HG02763 (cell line): ENCODE measurements around the gene EML6.

Source experiments
- ATAC-seq: cut with Tn5 transposase; IDR thresholded peaks from one replicate; pipeline ENCODE4 v1.9.1; 2021; ENCODE audit warnings: mild to moderate bottlenecking, moderate library complexity; ENCODE audit not compliant: unreplicated experiment

EML6 gene

GRCh38 chr2:54704688-54705605, 18.5 kb upstream of the EML6 start:
- ATAC-seq: peak; percentile 50

DNA sequence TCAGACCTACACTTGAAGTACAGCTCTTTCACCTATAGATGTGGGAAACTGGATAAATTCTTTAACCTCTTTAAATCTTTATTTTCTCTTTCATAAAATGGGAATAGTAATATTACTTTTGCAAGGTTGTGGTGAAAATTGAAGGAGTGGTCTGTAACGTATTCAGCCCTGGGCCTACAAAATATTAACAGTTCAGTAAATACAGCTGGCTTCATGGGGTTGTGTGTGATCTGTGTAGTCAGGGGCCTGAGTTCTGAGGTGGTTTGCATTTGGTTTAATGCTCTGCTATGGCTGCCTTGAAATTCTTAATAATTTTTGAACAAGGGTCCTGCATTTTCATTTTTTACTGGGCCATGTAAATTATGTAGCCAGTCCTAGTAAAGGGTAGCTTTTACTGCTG, 16.8 kb upstream of the EML6 start:
- no peak for ATAC-seq

GRCh38 chr2:54708584-54709335, 14.7 kb upstream of the EML6 start:
- no peak for ATAC-seq

DNA sequence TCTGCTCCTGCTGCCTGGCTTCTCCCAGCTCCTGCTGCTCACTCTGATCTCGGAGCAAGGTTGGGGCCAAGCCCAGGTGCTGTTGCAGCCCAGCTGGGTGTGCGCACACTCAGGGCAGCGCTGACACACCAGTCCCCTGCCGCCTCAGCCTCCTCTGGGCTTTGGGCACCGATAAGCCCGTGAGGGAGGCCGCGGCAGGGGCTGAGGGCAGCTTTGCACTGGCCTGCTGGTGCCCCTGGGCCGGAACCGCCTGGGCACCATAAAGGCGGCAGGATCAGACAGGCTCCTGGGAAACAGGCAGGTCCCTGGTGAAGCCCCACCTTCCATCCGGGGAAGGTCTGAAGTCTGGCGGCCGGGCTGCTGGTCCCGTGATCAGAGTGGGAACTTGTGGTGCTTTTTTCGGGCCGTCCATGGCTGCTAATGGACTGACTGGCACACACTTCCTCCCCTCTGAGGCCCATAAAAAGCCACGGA, 14.1 kb upstream of the EML6 start:
- no peak for ATAC-seq

GRCh38 chr2:54710216-54710615, 13.2 kb upstream of the EML6 start:
- no peak for ATAC-seq

DNA sequence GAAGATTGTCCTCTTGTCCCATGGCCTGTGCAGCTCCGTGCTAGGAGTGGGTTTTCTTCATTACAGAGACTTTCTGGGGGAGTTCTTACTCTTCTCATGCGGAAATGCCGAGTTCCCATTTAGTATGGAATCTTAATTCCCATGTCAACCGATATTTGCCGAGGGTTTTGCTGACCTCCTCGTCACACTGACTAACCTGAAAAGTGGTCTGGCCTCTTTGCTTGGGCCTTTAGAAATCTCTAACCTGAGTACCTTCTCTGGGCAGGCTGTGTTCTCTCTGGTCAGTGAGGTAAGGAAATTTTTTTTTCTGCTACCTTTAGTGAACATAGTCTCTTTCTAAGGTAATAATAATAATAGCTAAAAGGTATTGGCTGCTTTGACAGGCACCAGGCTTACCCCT, 10.9 kb upstream of the EML6 start:
- ATAC-seq: no peak

GRCh38 chr2:54714996-54715395, 8.5 kb upstream of the EML6 start:
- no peak for ATAC-seq

- no peak for ATAC-seq
Measured at GRCh38 chr2:54716375-54716774, 7.1 kb upstream of the EML6 start.

DNA sequence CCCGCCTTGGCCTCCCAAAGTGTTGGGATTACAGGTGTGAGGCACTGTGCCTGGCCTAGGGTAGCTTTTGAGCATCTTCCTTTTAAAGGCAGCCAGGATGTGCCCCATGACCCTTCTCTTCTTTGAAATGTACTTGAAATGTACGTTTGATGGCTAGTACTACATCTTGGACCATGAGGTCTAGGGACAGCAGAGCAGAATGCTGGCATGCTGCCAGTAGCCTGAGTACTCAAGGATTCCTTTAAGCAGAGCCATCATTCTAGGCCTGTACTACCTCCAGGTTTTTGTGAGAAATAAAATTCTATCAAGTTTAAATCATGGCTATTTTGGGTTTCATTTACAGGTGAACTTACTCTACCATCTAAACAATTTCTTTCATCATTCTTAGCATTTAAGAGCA, 2.9 kb upstream of the EML6 start:
- ATAC-seq: no peak

DNA sequence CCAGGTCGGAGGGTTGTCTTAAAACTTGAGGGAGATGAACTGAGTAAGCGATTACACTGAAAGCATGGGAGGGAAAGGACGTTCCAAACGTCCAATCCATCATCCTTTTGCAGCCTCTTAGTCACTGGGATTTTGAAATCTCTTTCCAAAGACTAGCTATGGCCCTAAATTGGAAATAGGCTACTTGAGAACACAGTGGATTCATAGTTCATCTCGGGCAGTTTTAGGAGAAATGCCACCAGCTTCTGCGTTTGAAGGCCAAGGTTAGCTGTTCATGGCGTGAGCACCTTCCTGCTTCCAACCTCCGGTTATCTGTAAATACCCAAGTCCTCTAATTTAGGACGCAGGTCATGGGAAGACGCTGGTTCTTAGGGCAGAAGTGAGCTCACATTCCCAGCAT, 821 bp upstream of the EML6 start:
- no peak for ATAC-seq

GRCh38 chr2:54723996-54724559, 616 bp downstream of the EML6 start:
- ATAC-seq: no peak

- ATAC-seq: no peak
Measured at GRCh38 chr2:54724560-54725342, 1.3 kb downstream of the EML6 start.

- no peak for ATAC-seq
Measured at GRCh38 chr2:54725343-54726099, 2.1 kb downstream of the EML6 start.

- no peak for ATAC-seq
Measured at GRCh38 chr2:54726431-54726830, 3.0 kb downstream of the EML6 start.

DNA sequence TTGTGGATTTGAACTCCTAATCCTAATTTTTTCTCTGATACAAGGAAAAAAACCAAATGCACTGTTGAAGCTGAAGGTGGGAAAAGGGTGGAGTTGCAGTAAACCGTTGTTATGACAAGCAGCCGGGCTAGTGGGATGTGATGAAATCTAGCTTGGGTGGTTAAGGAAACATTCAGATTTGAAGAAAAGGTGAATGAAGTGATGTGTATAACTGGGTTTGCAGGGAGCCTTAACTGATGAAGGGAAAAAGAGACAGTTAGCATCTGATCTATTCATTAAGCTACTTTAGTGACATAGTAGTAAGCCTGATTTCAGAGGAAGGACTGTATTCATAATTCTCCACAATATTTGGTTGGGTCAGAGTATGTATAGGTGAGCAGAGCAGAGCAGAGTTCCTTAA, 3.5 kb downstream of the EML6 start:
- no peak for ATAC-seq

DNA sequence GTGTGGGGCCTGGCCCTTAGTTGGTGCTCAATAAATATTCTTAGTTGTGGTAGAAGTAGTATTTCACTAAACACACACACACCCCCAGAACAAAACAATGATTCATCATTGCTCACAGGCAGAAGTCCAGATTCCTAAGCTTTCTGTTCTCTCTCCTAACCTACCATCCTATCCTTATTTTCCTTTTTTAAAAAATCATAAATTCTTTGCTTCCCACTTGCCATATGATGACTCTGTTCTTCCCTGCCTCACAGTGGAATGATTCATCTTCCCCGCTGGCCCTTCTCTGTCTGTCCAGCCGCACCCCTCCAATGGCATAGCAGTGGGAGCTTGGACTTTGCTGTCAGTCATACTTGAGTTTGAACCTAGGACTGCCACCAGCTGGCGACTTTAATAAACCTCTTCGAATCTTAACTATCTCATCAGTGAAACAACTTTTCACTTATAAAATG, 5.2 kb downstream of the EML6 start:
- ATAC-seq: no peak

DNA sequence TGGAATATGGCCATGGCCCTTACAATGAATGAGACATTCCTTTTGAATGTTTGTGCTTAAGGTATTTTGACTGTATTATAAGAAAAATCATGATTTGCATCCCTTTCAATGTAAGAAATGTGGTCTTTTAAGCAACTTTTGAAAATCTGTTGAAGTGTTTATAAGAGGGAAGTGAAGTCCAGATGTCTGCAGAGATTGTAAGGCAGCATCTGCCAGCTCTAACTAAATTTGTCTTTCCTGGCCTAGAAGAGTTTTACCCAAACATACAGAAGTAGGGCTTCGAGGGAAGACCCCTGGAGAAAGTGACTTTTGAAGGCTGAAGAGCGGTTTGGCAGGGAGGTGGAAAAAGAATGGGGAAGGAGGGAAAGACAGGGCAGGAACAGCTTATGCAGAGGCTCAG, 12.2 kb downstream of the EML6 start:
- ATAC-seq: no peak

- ATAC-seq: no peak
Measured at GRCh38 chr2:54738281-54738680, 14.8 kb downstream of the EML6 start.

- ATAC-seq: no peak
Measured at GRCh38 chr2:54740333-54740732, 16.9 kb downstream of the EML6 start.

DNA sequence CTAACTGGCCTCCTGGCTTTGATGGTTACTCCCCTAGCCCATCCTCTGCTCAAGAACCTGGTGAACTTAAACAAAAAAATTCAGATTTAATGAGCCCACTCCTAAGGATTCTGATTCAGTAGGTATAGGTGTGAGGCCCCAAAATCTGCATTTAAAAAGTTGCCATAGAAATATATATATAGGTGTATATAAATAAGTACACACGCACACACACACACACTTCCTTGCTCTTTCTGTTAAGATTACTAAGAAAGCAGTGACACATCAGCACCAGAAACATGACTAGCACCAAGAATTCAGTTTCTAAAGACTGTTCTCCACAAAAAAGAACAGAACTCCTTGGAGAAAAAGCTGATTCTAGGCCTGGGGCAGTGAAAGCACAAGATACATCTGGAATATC, 17.8 kb downstream of the EML6 start:
- ATAC-seq: no peak
